Measurements from ENCODE around the gene RSRC1.
A peak's percentile ranks its signal among the peaks of the same experiment; 100 is the strongest.

RSRC1 gene

DNA sequence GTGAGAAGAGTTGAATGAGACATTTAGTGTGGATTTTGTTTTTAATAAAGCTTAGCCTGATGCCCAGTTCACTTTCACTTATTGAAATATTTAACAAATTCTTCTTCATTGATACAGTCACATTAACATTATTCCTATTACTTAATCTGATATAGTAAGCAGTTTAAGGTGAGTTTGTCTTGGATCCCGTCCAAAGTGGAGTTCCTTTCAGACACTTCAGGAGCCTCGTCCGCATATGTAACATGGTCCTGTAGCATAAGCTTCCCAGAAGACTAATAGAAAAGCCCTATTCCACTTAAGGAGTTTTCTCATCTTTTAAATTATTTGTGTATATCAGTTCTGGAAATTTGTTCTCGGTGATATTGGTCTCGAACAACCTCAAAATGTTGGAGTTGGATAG is 421.4 kb downstream of the RSRC1 start:
- Histone ChIP-seq H3K9me3 (ENCODE audit: control insufficient read depth, low read length) (no peaks in the 10 kb centered on the region), H3K4me1 (no peaks in the 10 kb centered on the region)

DNA sequence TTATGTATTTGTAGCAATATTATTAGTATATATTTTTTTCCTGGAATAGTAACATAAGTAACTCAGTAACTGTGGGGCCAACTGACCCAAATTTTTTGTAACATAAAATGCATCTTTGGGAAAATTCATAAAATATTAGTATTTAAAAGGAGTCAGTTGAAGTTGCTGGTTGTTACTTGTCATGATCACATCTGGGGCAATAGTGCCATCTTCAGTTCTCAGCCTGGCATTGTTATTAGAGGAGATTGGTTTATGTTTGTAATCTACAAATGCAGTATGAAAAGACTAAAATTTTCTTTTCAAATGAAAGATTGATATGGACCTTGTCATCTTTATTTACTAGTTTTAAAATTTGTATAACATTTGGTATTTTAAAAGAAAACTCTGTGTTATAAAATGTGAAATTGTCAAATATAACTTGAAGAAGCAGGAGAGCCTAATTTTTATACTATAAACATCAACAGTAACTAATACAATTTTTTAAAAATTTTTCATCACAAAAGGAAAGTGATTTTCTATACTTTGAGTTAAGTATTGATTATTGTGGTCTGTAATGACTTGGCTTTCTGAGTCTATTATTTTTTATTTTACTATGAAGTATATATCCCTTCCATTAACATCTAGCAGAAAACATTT is 422.3 kb downstream of the RSRC1 start:
- Histone ChIP-seq H3K4me2 (ENCODE audit: low read length) (no peak overlapping the region), H3K27ac (no peak overlapping the region), H3K4me3 (ENCODE audit: low read depth, low read length) (no peak overlapping the region), H3K4me1 (no peaks in the 10 kb centered on the region), H3K9ac (no peak overlapping the region), H3K27me3 (ENCODE audit: control insufficient read depth, insufficient read depth, low read length) (no peaks in the 10 kb centered on the region), H3K79me2 (no peaks in the 10 kb centered on the region), H2AFZ (no peak overlapping the region), H3K9me3 (ENCODE audit: control insufficient read depth, low read length) (no peaks in the 10 kb centered on the region), H3K36me3 (ENCODE audit: control insufficient read depth, insufficient read depth, low read length) (no peaks in the 10 kb centered on the region)
- TF ChIP-seq, protein P1, sequence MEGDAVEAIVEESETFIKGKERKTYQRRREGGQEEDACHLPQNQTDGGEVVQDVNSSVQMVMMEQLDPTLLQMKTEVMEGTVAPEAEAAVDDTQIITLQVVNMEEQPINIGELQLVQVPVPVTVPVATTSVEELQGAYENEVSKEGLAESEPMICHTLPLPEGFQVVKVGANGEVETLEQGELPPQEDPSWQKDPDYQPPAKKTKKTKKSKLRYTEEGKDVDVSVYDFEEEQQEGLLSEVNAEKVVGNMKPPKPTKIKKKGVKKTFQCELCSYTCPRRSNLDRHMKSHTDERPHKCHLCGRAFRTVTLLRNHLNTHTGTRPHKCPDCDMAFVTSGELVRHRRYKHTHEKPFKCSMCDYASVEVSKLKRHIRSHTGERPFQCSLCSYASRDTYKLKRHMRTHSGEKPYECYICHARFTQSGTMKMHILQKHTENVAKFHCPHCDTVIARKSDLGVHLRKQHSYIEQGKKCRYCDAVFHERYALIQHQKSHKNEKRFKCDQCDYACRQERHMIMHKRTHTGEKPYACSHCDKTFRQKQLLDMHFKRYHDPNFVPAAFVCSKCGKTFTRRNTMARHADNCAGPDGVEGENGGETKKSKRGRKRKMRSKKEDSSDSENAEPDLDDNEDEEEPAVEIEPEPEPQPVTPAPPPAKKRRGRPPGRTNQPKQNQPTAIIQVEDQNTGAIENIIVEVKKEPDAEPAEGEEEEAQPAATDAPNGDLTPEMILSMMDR (IDR thresholded peaks at IDR 0.05): peak; percentile 38

More for the DNA sequence above, 421.4 kb downstream of the RSRC1 start:
- H3K27me3 ChIP-seq (ENCODE audit: control insufficient read depth, insufficient read depth, low read length): no peaks in the 10 kb centered on the region
- no peaks in the 10 kb centered on the region for H3K36me3 ChIP-seq (ENCODE audit: control insufficient read depth, insufficient read depth, low read length)
- H3K79me2 ChIP-seq: no peaks in the 10 kb centered on the region
- TF ChIP-seq, protein P1 (IDR thresholded peaks at IDR 0.05): no peak
- no peak overlapping the region for H3K4me3 ChIP-seq (ENCODE audit: low read depth, low read length)
- H3K4me2 ChIP-seq (ENCODE audit: low read length): no peak overlapping the region
- H3K27ac ChIP-seq: no peak overlapping the region
- no peak overlapping the region for H3K9ac ChIP-seq
- no peak overlapping the region for H2AFZ ChIP-seq

DNA sequence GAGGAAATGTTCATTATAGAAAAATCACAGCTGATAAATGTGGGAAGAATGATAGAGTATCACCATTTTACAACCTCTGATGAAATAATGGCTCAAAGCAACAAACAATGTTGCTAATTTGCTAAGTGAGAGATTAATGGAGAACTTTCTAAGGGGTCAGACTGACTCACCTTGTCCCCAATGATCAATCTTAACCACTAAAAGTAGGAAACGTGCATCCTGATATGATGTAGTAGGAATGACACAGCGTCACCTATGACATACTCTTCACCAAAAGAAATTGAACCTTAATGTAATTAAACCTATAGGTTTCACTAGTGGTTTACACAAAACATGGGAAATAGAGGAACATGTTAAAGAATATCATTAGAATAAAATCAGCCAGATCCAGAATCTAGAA is 426.0 kb downstream of the RSRC1 start:
- H2AFZ ChIP-seq: no peak overlapping the region
- no peaks in the 10 kb centered on the region for H3K27me3 ChIP-seq (ENCODE audit: control insufficient read depth, insufficient read depth, low read length)
- no peak overlapping the region for H3K27ac ChIP-seq
- H3K4me2 ChIP-seq (ENCODE audit: low read length): no peak overlapping the region
- no peak overlapping the region for H3K9ac ChIP-seq
- H3K4me3 ChIP-seq (ENCODE audit: low read depth, low read length): no peak overlapping the region
- TF ChIP-seq, protein P1 (IDR thresholded peaks at IDR 0.05): no peak
- H3K4me1 ChIP-seq: no peaks in the 10 kb centered on the region
- no peaks in the 10 kb centered on the region for H3K9me3 ChIP-seq (ENCODE audit: control insufficient read depth, low read length)
- no peaks in the 10 kb centered on the region for H3K79me2 ChIP-seq
- H3K36me3 ChIP-seq (ENCODE audit: control insufficient read depth, insufficient read depth, low read length): no peaks in the 10 kb centered on the region

DNA sequence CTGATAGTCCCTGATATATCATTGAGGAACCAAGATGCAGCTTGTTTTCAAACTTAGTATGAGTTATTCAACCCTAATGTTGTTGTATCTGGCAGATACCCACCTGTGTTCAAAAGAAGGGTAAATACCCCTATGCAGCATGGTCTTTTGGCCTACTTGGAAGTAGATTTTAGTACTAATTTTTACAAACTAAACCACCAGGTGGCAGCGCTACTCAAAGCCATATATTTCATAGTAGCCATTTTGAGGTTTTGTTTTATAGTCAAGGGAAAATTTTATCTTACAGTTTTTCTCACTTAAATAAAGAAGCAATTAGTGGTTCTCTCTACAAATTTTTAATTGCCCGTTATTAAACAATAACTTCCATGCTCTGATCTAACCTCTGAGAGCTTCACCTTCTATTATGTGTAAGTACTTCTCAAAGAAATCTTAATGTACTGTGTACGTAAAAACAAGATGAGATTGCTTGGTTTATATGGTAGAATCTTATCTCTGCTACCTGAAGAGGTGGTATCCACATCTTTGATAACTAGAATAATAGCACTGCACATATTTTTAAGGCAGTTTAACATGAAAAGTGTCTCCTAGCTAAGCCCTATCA is 429.6 kb downstream of the RSRC1 start:
- Histone ChIP-seq H3K4me2 (ENCODE audit: low read length) (no peak overlapping the region), H2AFZ (peak overlapping the region; percentile 51), H3K36me3 (ENCODE audit: control insufficient read depth, insufficient read depth, low read length) (no peaks in the 10 kb centered on the region), H3K4me1 (no peaks in the 10 kb centered on the region), H3K4me3 (ENCODE audit: low read depth, low read length) (no peak overlapping the region), H3K9me3 (ENCODE audit: control insufficient read depth, low read length) (no peaks in the 10 kb centered on the region), H3K9ac (no peak overlapping the region), H3K79me2 (no peaks in the 10 kb centered on the region), H3K27me3 (ENCODE audit: control insufficient read depth, insufficient read depth, low read length) (no peaks in the 10 kb centered on the region), H3K27ac (no peak overlapping the region)
- TF ChIP-seq, protein P1 (IDR thresholded peaks at IDR 0.05): peak; percentile 51

DNA sequence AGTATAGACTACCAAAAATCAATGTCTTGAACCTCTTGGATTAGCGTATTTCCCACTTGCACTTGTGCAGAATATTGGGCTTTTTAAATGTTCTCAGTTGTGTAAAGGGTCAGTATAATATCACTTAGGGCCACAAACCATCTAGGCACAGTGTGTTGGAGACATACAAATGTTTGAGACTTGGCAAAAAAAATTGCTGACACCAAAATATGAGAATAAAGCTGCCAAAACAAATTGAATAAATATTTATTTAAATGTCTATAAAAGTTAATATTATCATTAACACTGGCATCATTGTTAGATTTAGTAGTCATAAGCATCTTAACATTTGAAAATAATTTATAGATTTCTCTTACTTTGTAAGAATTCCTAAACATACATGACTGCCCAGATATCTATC is 430.2 kb downstream of the RSRC1 start:
- H3K4me2 ChIP-seq (ENCODE audit: low read length): no peak overlapping the region
- no peaks in the 10 kb centered on the region for H3K9me3 ChIP-seq (ENCODE audit: control insufficient read depth, low read length)
- TF ChIP-seq, protein P1 (IDR thresholded peaks at IDR 0.05): no peak
- H3K36me3 ChIP-seq (ENCODE audit: control insufficient read depth, insufficient read depth, low read length): no peaks in the 10 kb centered on the region
- no peaks in the 10 kb centered on the region for H3K79me2 ChIP-seq
- H3K9ac ChIP-seq: no peak overlapping the region
- H3K27ac ChIP-seq: no peak overlapping the region
- H3K4me3 ChIP-seq (ENCODE audit: low read depth, low read length): no peak overlapping the region
- H2AFZ ChIP-seq: peak overlapping the region; percentile 51
- no peaks in the 10 kb centered on the region for H3K4me1 ChIP-seq
- H3K27me3 ChIP-seq (ENCODE audit: control insufficient read depth, insufficient read depth, low read length): no peaks in the 10 kb centered on the region

Data from parathyroid adenoma (tissue), 2 donors.